Stimulated activated CD4-positive, alpha-beta T cell treated with anti-CD3 and anti-CD28 coated beads, Interleukin-12 subunit alpha, Interleukin-12 subunit beta, amount 100 ng/mL, for 48 hours (primary cell): Measurements from ENCODE around the gene XCL1.
"Not testable (repeated sequence)": the region's sequence is repeated elsewhere in the genome, so short reads cannot be mapped to it uniquely, and the experiment has no call there.

Source experiments
- DNase-seq, 3 donors: peaks; one replicate each; pipeline ENCODE4 v3.0.0-alpha.2; 2020; ENCODE audit warnings: low read depth in 2 of 3, low spot score in 1 of 3

Gene XCL1

GRCh38 chr1:168567007-168567406 lies 9.4 kb upstream of the XCL1 start:
- DNase-seq: no peak

- DNase-seq: no peak
Measured at GRCh38 chr1:168567568-168567967, 8.8 kb upstream of the XCL1 start.

- no peak for DNase-seq
Measured at GRCh38 chr1:168568346-168568745, 8.1 kb upstream of the XCL1 start.

- no peak for DNase-seq
Measured at GRCh38 chr1:168570652-168571051, 5.8 kb upstream of the XCL1 start.

- no peak for DNase-seq
Measured at GRCh38 chr1:168572633-168573032, 3.8 kb upstream of the XCL1 start.

GRCh38 chr1:168574234-168574633 lies 2.2 kb upstream of the XCL1 start:
- not testable (repeated sequence) for DNase-seq

- not testable (repeated sequence) for DNase-seq
Measured at GRCh38 chr1:168578531-168579185, 2.3 kb downstream of the XCL1 start.

- DNase-seq: not testable (repeated sequence)
Measured at GRCh38 chr1:168580290-168580689, 3.9 kb downstream of the XCL1 start.

GRCh38 chr1:168580991-168581390 lies 4.6 kb downstream of the XCL1 start:
- not testable (repeated sequence) for DNase-seq

GRCh38 chr1:168581817-168582572 lies 5.6 kb downstream of the XCL1 start:
- no peak for DNase-seq

- no peak for DNase-seq
Measured at GRCh38 chr1:168582688-168583336, 6.4 kb downstream of the XCL1 start.

GRCh38 chr1:168583571-168583970 lies 7.2 kb downstream of the XCL1 start:
- no peak for DNase-seq

- DNase-seq: no peak
Measured at GRCh38 chr1:168585191-168585590, 8.8 kb downstream of the XCL1 start.

- DNase-seq: no peak
Measured at GRCh38 chr1:168585937-168586336, 9.5 kb downstream of the XCL1 start.

- no peak for DNase-seq
Measured at GRCh38 chr1:168589167-168589566, 12.8 kb downstream of the XCL1 start.

- DNase-seq: no peak
Measured at GRCh38 chr1:168591066-168591465, 14.7 kb downstream of the XCL1 start.

GRCh38 chr1:168591641-168592250 lies 15.3 kb downstream of the XCL1 start:
- no peak for DNase-seq

- DNase-seq: not testable (repeated sequence)
Measured at GRCh38 chr1:168595403-168595802, 19.0 kb downstream of the XCL1 start.

- DNase-seq: no peak
Measured at GRCh38 chr1:168598125-168598524, 21.7 kb downstream of the XCL1 start.

GRCh38 chr1:168598892-168599291 lies 22.5 kb downstream of the XCL1 start:
- no peak for DNase-seq

- no peak for DNase-seq
Measured at GRCh38 chr1:168599641-168600040, 23.2 kb downstream of the XCL1 start.

- no peak for DNase-seq
Measured at GRCh38 chr1:168601051-168601450, 24.6 kb downstream of the XCL1 start.
